Measurements from ENCODE around the gene HIVEP1.

The HIVEP1 gene

GRCh38 chr6:12051861-12052368 is 39.8 kb downstream of the HIVEP1 start:
- no peak for DNase-seq

GRCh38 chr6:12058172-12058961 is 46.3 kb downstream of the HIVEP1 start:
- no peak for DNase-seq

- peak; percentile 70 for DNase-seq
Observed at GRCh38 chr6:12060780-12061609, 48.9 kb downstream of the HIVEP1 start.

GRCh38 chr6:12062605-12063004 is 50.5 kb downstream of the HIVEP1 start:
- DNase-seq: no peak

- DNase-seq: no peak
Observed at GRCh38 chr6:12064131-12064530, 52.0 kb downstream of the HIVEP1 start.

- no peak for DNase-seq
Observed at GRCh38 chr6:12064538-12065071, 52.5 kb downstream of the HIVEP1 start.

- DNase-seq: peak; percentile 5
Observed at GRCh38 chr6:12065321-12066140, 53.4 kb downstream of the HIVEP1 start.

GRCh38 chr6:12066297-12066696 is 54.2 kb downstream of the HIVEP1 start:
- no peak for DNase-seq

GRCh38 chr6:12068899-12069557 is 56.9 kb downstream of the HIVEP1 start:
- DNase-seq: no peak

GRCh38 chr6:12069891-12070529 is 57.9 kb downstream of the HIVEP1 start:
- DNase-seq: no peak

- no peak for DNase-seq
Observed at GRCh38 chr6:12071064-12071615, 59.0 kb downstream of the HIVEP1 start.

GRCh38 chr6:12075067-12075563 is 63.0 kb downstream of the HIVEP1 start:
- no peak for DNase-seq

- DNase-seq: no peak
Observed at GRCh38 chr6:12077021-12077710, 65.1 kb downstream of the HIVEP1 start.

- no peak for DNase-seq
Observed at GRCh38 chr6:12078014-12078413, 65.9 kb downstream of the HIVEP1 start.

- no peak for DNase-seq
Observed at GRCh38 chr6:12081771-12082170, 69.7 kb downstream of the HIVEP1 start.

GRCh38 chr6:12082368-12082767 is 70.3 kb downstream of the HIVEP1 start:
- no peak for DNase-seq

GRCh38 chr6:12083302-12083701 is 71.2 kb downstream of the HIVEP1 start:
- no peak for DNase-seq

GRCh38 chr6:12083763-12084162 is 71.7 kb downstream of the HIVEP1 start:
- no peak for DNase-seq

GRCh38 chr6:12084681-12085080 is 72.6 kb downstream of the HIVEP1 start:
- no peak for DNase-seq

- no peak for DNase-seq
Observed at GRCh38 chr6:12088531-12088930, 76.4 kb downstream of the HIVEP1 start.

Measured in NCI-H510A treated with DMSO at 0.1 percent for 48 hours (cell line).